ENCODE measurements around the gene PPP2R2D.

GRCh38 chr10:131853610-131853964 lies 47.2 kb upstream of the PPP2R2D start:
- TF ChIP-seq CTCF (conservative IDR thresholded peaks at IDR 0.05; ENCODE audit: low read depth, low read length) (no peak), EZH2 (IDR thresholded peaks at IDR 0.05; ENCODE audit: low read length, unreplicated experiment) (no peak), EZH2phosphoT487 (IDR thresholded peaks at IDR 0.05; ENCODE audit: borderline replicate concordance, low read length) (no peak)

All from PC-3 (cell line).